Measurements from ENCODE around the gene AP1M2.

AP1M2 gene

GRCh38 chr19:10587022-10587838 is at the start of gene AP1M2:
AP1M2 (minus strand) TSS chr19:10587312; CDS start chr19:10587231, 81 bp downstream.
- no peak for DNase-seq (ENCODE audit: low read depth)

GRCh38 chr19:10636304-10636972 is 49.3 kb upstream of the AP1M2 start:
- DNase-seq (ENCODE audit: low read depth): no peak

- no peak for DNase-seq (ENCODE audit: low read depth)
Observed at GRCh38 chr19:10634963-10635362, 47.9 kb upstream of the AP1M2 start.

- DNase-seq (ENCODE audit: low read depth): no peak
Observed at GRCh38 chr19:10634430-10634829, 47.3 kb upstream of the AP1M2 start.

- no peak for DNase-seq (ENCODE audit: low read depth)
Observed at GRCh38 chr19:10631874-10632273, 44.8 kb upstream of the AP1M2 start.

GRCh38 chr19:10625762-10626138 is 38.6 kb upstream of the AP1M2 start:
- no peak for DNase-seq (ENCODE audit: low read depth)

GRCh38 chr19:10625003-10625761 is 38.1 kb upstream of the AP1M2 start, which contains the start of gene SLC44A2:
SLC44A2 (plus strand) TSS chr19:10625553; CDS start chr19:10625634, 81 bp downstream.
- peak; percentile 59 for DNase-seq (ENCODE audit: low read depth)

- no peak for DNase-seq (ENCODE audit: low read depth)
Observed at GRCh38 chr19:10624585-10624984, 37.5 kb upstream of the AP1M2 start.

- DNase-seq (ENCODE audit: low read depth): no peak
Observed at GRCh38 chr19:10621966-10622365, 34.9 kb upstream of the AP1M2 start.

GRCh38 chr19:10620786-10621185 is 33.7 kb upstream of the AP1M2 start:
- DNase-seq (ENCODE audit: low read depth): no peak

- no peak for DNase-seq (ENCODE audit: low read depth)
Observed at GRCh38 chr19:10618846-10619245, 31.7 kb upstream of the AP1M2 start.

GRCh38 chr19:10617409-10618121 is 30.5 kb upstream of the AP1M2 start:
- peak; percentile 74 for DNase-seq (ENCODE audit: low read depth)

- DNase-seq (ENCODE audit: low read depth): no peak
Observed at GRCh38 chr19:10615429-10616023, 28.4 kb upstream of the AP1M2 start.

GRCh38 chr19:10612499-10613119 is 25.5 kb upstream of the AP1M2 start:
- peak; percentile 16 for DNase-seq (ENCODE audit: low read depth)

- DNase-seq (ENCODE audit: low read depth): peak; percentile 20
Observed at GRCh38 chr19:10611907-10612306, 24.8 kb upstream of the AP1M2 start.

GRCh38 chr19:10604460-10604980 is 17.4 kb upstream of the AP1M2 start:
- DNase-seq (ENCODE audit: low read depth): no peak

GRCh38 chr19:10603873-10604459 is 16.9 kb upstream of the AP1M2 start:
- DNase-seq (ENCODE audit: low read depth): peak; percentile 59

GRCh38 chr19:10603084-10603872 is 16.2 kb upstream of the AP1M2 start:
- no peak for DNase-seq (ENCODE audit: low read depth)

GRCh38 chr19:10602330-10603083 is 15.4 kb upstream of the AP1M2 start:
- peak; percentile 60 for DNase-seq (ENCODE audit: low read depth)

Measured in fibroblast of gingiva (primary cell).